ENCODE measurements around the gene FUBP3.

The FUBP3 gene

DNA sequence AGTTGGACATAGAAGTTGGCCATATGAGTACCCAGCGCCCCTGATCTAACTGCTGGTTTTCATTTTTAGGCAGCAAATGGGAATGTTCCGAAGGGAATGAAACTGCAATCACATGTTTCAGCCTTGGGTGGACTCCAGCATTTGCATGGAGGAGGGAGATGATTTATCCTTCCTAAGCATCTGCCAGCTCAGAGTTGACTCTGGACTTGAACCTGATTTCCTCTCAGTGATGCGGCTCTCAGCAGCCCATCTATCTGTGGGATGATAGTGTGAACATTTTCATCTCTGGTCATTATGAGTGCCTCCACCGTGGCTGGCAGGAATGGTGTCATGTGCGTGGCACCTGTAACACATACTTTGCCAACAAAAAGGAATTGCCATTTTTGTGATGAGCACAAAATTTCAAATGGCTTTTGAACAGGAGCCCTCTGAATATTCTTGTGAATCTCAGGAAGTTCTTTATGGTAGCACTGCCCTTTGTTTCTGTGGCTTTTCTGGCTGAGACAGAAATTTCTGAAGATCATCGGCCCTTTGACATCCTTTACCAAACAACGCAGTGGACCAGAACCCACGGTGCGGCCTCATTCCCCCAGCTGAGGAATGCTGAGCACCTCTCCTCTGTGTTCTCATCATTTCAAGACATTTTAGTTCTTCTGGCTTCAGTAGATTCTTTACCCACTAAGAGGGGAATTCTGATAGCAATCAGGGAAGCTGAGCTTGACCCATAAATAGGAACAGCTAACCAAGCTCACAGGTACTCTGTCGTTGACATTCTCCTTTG lies 28.5 kb downstream of the FUBP3 start:
- DNase-seq (ENCODE audit: low read depth in 3 of 3) = no peak

DNA sequence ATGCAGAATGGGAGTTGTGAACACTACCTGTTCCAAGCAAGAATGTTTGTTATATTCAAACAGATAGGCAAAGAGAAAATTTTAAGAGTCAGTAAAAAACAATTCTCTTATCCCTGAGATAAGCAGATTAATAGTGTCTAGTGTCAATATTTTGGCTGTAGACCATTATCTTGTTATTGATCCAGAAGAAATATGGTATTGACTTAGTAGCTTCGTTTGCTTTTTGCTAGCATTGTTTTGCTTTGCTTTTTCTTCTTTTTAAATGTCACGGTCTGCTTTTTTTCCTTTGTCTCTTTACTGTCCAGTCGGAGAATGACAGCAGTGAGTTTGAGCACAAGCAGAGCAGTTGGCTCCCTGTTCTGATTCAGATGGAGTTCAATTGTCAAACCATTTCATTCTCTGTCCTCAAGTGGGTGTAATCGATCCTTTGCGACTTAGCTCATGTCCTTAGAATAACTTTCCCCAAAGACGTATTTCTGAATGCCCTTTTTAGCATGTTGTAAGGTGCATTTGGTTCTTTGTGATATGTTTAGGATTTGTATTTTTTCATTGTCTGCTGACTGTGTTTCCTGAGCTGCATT lies 29.3 kb downstream of the FUBP3 start:
- no peak for DNase-seq (ENCODE audit: low read depth in 3 of 3)

DNA sequence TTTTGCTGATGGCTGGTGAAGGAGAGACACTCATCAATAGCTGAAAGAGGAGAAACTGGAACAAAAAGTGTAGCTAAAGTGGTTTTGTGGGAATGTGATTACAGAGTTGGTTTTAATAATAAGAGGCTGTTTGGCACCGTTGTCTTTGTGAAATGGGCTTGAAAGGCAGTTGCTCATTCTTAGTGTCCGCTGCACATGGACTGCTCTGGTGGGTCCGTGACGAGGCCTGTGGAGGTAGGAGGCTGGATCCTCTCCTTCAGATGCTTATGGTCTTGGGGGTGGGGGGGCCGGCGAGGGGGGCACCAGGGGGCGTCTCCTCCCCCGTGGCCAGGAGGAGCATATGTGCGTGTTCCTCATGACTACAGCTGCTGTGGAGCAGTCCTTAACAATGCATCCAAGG lies 29.8 kb downstream of the FUBP3 start:
- DNase-seq (ENCODE audit: low read depth in 3 of 3) = no peak

DNA sequence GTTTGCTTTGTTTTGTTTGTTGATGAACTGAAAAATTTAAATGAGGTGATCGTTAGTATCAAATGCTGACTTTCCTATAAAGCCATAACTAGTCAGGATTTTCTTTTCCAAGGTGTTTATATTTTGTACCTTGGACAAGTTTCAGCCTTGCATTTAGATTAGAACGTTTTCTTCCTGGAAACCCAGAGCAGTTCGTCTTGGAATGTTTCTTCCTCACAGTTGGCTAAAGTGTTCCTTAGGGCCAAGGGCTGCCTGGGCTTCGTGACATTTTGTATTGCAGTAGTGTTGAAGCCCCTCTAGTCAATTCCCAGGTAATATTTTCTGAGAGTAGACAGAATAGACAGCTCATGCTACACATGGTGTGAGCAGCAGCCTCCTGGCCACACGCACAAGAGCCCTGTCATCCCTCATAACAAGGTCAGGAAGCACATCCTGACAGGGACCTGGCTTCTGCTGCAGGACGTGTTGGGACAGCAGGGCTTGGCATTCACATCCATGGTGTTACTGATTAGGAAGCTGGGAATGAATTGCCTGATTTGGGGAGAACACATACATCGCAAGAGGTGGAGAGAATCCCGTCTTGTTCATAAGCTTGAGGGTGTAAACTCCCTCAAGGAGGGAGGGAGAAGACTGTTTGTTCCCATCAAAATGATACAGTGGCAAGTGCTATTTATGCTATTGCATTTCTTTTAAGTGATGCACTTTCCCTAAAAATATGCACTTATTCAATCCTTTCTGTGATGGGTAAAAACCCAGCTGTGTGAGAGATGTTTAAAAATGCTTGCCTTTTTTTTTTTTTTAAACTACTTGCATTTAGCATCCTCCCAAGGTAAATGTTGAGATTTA lies 31.7 kb downstream of the FUBP3 start:
- DNase-seq (ENCODE audit: low read depth in 3 of 3) = no peak

DNA sequence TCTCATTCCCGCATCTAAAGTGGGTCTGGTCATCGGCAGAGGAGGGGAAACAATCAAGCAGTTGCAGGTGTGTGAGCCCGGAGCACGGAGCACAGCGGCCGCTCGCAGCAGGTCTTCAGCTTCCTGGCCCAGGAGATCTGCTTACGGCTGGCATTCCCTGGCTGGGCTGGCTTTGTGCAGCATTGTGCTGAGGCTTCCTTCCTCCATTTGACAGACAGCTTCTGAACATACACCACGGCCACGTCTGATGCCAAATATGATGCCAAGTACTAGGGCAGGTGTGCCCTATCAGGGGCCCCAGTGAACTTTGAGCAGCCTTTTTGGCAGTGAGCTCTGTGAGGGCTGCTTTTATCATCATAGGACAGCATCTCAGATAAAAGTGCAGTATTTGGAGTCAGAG lies 37.1 kb downstream of the FUBP3 start:
- no peak for DNase-seq (ENCODE audit: low read depth in 3 of 3)

DNA sequence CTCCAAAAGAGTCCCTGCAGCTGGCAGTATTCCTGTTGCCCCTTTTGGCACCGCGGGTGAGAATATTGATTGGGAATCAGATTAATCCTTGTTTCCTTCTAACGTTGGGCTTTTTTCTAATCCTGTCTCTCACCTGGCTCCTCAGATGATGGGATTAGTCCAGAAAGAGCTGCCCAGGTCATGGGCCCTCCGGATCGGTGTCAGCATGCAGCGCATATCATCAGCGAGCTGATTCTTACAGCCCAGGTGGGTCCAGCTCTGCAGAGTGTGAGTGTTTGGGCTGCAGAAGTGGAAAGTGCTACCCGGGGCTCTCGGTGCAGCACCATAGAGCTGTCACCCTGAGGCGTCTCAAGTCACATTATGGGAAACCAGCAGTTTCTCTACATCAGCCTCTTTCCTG lies 44.1 kb downstream of the FUBP3 start:
- no peak for DNase-seq (ENCODE audit: low read depth in 3 of 3)

DNA sequence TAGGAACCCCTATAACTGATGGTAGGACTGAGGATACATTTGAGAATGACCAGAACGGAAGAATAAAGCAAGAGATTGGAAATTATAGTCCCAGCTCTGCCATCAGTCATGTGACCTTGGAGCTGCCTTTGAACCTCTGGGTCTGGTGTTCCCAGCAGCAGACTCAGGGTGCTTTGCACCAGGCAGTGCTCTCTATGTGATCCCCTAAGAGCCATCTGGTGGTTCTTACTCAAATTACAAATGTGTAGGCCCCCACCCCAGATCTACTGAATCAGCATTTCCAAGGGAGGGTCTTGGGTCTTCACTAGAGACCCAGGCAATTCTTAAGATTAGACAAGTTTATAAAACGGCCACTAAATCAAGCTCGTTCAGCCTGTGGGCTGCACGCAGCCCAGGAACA lies 44.8 kb downstream of the FUBP3 start:
- DNase-seq (ENCODE audit: low read depth in 3 of 3) = no peak

DNA sequence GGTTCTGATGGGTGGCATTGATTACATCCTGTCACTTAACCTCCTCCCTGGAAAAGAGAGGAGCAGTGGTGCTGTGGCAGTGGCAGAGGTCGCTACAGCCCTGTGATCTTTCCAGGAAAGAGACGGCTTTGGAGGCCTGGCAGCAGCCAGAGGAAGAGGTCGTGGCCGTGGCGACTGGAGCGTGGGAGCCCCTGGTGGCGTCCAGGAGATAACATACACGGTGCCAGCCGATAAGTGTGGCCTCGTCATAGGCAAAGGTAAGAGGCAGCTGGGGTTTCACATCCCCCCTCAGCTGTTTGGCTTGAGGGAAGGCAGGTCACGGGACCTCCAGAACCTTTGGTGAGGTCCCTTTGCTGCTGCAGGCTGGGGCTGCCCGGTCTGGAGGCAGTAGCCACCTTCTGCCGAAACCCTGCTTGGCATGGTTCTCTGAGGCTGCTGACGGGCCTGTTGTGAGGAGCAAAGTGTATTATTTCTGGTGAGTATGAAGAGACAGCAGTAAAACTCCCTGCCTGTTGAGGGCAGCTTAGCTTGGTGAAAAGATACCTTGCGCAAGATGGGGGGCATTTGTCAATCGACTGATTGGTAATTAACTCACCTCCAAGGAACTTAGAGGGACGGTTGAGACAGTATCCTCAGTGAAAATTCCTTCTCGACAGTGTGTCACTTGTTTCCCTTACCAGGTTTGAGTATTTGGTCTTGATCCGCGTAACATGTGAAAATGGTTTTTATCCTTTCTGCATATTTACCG lies 47.0 kb downstream of the FUBP3 start:
- DNase-seq (ENCODE audit: low read depth in 3 of 3) = no peak

DNA sequence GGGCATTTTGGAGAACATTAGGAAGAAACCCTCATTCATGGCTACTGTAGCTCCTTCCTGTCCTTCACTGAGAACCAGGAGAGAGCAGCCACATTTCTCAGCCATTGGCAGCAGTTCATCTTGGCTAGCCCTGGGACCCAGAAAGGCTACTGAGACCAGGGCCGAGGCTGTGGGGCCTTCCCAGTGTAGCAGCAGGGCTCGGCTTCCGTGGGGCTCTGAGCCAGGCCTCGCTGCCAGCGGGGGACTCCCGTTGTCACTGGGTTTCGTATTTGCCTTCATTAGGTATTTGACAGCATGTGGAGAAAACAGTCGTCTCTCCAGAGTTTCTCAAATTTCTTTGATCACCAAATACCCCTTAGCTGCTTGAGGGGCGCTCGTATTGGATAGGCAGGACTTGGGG lies 47.7 kb downstream of the FUBP3 start:
- no peak for DNase-seq (ENCODE audit: low read depth in 3 of 3)

DNA sequence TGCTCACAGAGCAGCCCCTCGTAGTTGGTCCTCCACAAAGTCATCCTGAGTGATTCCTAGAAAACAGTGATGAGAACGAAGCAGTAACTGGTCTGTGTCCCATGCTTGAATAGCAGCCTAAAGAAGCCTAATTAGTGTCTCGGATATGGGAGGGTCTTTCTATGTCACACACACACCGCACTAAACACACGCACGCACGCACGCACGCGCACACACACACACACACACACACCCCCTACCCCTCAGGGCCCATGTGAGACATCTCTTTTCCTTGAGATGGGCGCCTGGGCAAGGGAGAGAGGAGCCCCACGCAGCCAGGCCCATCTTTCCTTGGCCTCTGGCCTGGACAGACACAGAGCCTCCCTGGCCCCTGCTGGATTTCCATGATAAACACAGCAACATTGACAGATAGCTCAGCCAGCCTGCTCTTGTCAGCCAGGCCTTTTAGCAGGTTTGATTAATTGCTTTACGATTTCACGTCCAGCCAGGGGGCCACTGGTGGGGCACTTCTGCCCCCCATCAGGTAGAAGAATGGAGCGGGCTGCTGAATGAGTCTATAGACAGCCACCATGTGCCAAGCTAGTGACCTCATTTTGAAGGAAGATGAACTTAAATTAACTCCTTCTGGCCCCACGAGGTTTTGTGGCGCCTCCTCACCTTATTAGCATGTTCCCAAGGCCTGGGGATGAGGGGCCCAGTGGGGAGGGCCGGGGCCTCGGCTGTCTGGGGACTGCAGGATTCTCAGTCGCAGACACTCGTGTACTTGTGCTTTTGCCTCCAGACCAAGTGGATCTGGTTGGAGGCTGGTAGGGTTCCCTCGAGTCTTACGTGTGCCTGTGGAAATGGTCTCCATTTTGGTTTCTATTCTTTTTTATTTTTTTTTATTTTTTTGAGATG lies 48.8 kb downstream of the FUBP3 start:
- no peak for DNase-seq (ENCODE audit: low read depth in 3 of 3)

DNA sequence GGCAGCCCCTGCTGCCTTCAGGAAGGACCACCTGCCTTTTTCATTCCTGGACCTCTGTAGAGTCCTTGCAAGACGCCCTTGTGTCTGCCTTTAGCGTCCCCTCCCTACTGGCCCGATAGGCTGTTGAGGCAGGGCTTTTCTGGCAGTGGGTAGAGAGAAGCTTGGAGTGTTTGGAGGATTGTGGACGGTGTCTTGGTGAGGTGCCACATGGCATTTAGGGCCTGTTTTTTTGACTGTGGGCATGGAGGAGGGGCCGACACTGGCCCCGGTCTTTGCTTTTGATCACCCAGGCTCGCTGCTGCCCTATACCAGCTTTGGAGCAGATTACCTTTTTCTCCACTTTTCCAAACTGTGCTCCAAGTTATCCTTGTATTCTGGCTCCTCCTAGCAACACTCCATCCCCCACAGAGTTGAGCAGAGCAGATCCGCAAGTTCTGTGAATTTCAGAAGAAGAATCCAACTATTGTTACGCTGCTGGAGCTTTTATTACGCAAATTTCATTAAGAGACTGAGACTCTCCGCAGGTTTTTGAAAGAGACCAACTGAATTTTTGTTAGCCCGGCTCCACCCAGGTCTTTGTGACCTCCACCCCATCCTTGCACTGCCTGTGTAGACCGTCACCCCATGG lies 50.2 kb downstream of the FUBP3 start:
- no peak for DNase-seq (ENCODE audit: low read depth in 3 of 3)

DNA sequence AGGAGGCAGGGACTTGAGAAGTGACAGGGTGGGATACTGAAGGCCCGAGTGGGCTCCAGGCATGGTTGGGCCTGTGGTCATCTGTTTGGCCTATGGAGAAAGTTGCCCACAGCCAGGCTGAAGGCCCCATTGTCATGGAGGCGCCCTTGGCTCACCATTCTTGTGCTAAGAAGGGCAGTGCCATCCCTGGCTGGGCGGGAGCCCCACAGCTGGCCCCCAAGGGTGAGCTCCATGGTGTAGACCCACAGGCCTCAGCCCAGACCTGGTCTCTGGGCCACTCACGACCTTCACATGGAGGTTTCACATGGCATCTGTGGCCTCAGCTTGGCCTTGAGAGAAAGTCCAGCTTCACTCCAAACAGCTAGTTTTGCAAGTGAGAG lies 50.7 kb downstream of the FUBP3 start:
- no peak for DNase-seq (ENCODE audit: low read depth in 3 of 3)

DNA sequence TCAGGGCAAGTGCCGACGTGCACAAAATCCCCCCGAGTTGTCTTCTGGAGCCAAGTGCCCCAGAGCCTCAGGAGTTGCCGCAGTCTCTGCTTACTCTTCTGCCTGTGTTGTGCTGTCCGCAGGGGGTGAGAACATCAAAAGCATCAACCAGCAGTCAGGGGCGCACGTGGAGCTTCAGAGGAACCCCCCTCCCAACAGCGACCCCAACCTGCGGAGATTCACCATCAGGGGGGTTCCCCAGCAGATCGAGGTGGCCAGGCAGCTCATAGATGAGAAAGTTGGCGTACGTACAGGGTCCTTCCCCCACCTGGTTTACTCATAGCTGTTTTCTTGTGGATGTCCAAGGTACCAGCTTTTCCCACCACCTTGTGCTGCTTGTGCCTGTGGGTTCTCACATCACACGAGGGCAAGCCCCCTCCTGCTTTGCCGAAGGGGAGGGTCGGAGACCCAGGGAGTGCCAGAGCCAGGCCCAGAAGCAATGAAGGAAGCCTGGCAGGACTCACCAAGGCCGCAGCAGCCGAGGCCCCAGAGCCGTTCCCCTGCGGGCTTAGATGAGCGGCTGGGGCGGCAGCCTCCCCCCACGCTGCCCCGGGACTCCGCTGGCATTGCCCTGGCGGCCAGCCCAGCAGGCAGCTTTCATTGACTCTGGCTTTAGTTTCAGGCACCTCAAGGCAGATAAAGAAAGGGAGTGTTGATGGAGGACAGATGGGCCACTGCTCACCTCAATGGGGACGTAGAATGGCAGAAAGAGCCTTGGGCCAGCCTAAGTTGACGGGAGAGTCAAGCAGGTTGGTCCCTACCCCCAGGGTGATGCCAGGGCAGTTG lies 51.3 kb downstream of the FUBP3 start:
- DNase-seq (ENCODE audit: low read depth in 3 of 3) = no peak

DNA sequence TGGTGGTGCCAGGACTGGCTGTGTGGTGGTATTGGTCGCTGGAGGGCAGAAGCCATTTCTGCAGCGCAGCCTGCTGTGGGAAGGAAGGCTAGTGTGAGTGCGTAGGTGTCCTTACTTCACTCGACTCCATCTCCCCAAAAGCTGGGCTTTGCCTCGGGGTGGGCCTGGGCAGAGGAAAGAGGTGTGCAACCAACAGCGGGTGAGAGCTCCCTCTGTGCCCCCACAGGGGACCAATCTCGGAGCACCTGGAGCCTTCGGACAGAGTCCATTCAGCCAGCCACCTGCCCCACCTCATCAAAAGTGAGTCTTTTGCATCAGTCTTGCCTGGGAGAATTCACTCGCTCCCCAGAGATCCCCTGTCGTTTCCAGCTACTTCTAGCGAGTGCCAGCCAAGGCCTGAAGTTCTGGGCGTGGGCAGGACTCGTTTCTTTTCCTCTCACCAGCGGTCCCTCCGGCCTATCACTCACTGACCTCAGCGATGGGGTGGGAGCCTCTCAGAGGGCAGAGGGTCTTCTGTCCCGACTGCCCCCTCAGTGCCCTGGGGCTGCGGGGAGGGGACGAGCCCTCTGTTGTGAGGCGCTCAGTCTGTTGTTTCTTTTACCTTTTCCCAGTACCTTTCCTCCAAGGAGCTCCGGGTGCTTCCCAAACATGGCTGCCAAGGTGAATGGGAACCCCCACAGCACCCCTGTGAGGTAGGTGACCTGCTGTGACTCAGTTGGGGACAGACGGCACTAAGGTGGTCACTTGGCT lies 52.1 kb downstream of the FUBP3 start:
- no peak for DNase-seq (ENCODE audit: low read depth in 3 of 3)

DNA sequence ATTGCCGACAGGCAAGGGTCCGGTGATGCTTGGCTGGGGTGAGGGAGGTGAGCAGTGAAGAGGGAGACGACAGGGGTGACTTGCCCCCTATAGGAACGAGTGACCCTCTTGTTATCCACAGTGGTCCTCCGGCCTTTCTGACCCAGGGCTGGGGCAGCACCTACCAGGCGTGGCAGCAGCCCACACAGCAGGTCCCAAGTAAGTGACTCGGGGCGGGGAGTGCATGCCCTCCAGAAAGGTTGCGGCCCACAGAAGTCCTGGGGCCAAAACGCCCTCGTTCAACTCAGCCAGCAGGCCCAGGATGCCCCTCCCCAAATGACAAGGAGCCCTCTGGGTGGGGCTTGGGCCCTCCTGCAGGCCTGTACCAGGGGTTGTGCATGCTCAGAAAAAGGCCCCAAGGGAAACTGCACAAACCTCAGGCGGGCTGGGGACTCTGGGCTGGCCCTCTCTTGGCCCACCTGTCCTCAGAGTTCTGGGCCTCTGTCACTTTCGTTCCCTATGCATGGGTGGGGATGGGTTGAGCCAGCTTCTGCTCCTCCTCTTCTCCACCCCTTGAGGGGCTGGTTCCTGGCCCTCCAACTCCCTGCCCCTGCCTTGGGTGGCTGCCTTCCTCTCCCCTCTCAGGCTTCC lies 52.8 kb downstream of the FUBP3 start:
- no peak for DNase-seq (ENCODE audit: low read depth in 3 of 3)

DNA sequence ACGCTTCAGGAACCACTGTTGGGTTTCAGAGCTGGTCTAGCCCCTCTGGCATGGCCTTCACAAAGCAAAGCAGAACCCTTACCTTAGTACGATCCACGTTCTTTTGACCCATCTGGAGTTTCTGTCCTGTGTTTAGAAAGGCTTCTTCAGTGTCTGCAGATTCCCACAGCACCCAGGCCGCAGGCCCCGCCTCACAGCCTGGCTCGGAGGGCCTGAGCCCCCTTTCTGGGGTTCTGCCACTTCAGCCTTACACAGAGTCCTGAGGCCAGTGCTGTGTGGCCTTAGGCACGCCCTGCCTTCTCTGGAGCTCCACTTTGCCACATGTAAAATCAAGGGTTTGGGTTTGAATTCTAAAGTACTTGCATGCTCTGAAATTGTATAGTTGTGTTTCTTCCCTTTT lies 53.5 kb downstream of the FUBP3 start:
- DNase-seq (ENCODE audit: low read depth in 3 of 3) = no peak

DNA sequence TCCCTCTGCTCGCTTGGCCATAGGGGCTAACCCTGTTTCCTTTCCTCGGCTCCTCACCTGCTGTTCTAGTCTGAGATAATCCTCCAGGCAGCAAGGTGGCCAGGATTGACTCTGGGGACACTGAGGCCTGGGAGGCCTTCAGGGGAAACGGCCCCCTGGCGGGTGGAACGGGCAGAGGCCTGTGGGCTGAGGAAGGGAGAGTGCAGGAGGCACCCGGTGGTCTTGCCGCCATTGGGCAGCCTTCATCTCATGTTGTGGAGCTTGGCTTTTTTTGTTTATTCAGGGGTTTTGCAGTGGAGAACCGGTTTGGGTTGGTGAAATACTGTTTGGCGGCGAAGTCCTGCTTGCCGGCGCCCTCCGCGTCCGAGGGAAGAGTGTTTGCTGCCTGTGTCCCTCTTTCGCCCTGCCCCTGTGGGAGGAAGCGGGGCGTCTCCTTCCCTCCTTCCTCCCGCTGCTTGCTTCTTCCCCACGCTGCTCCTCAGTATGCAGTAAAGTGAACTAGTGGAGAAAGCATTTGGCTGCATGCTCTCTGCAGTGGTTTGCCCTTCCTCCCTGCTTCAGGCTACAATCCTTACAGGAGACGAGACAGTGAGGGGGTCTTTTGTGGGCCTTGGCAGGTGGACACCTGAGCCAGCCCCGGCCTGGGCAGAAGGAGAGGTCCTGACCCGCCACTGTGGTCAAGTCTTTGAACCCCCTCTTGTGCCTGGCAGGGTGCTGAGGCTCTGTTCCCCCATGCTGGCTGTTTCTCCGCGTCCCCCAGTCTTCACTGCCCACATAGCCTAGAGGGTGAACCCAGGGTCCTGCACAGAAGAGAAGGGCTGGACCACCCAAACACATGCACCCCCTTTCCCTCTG lies 54.2 kb downstream of the FUBP3 start:
- no peak for DNase-seq (ENCODE audit: low read depth in 3 of 3)
